Vagina (tissue), 2 donors: Measurements from ENCODE around the gene TSEN2. TPM values are rescaled to one million over a fixed set of nuclear protein-coding genes. Genes with fewer than 3 reads are reported as not detected.

Source experiments
- DNase-seq, 2 donors: peaks; one replicate each; pipeline ENCODE4 v3.0.0-alpha.2; 2017; ENCODE audit errors: extremely low spot score in 2 of 2
- H3K27ac ChIP-seq: fragments of 200-600 bp; sonication (generic); one replicate; pipeline ENCODE4 v1.5.1; 2019
- H3K27me3 ChIP-seq: fragments of 200-600 bp; sonication (generic); one replicate; pipeline ENCODE4 v1.5.1; 2019
- H3K36me3 ChIP-seq, 2 donors: fragments of 200-600 bp; sonication (generic); one replicate each; pipeline ENCODE4 v1.5.1; 2017 to 2019
- H3K4me1 ChIP-seq: fragments of 200-600 bp; sonication (generic); one replicate; pipeline ENCODE4 v1.5.1; 2019
- H3K4me3 ChIP-seq, 2 donors: fragments of 200-600 bp; sonication (generic); 1 replicate in 1 of 2; 2 replicates in 1 of 2; pipeline ENCODE4 v1.5.1; 2016 to 2019
- H3K9me3 ChIP-seq: fragments of 200-600 bp; sonication (generic); one replicate; pipeline ENCODE4 v1.5.1; 2019
- CTCF ChIP-seq, 3 experiments: fragments of 450-650 bp in 2 of 3; fragments of 200-600 bp in 1 of 3; sonication (generic) in 1 of 3; IDR thresholded peaks; one replicate each; pipeline ENCODE4 v1.5.1; 2017 to 2019; ENCODE audit warnings: antibody characterized with exemption in 3 of 3, mild to moderate bottlenecking in 2 of 3, moderate library complexity in 2 of 3
- POLR2A ChIP-seq, 2 donors: fragments of 450-650 bp; IDR thresholded peaks; one replicate each; pipeline ENCODE4 v1.6.1; 2017; ENCODE audit warnings: antibody characterized with exemption in 2 of 2, mild to moderate bottlenecking in 2 of 2, moderate library complexity in 2 of 2
- POLR2AphosphoS5 ChIP-seq, 2 donors: sonication (generic); formaldehyde crosslinking; IDR thresholded peaks; one replicate each; pipeline ENCODE4 v1.9.0; 2017; ENCODE audit warnings: antibody characterized with exemption in 2 of 2, mild to moderate bottlenecking in 2 of 2, low read depth in 1 of 2; ENCODE audit not compliant: insufficient read depth in 1 of 2
- intact Hi-C: fragments of 100-400 bp; cut with DNase I; formaldehyde crosslinking; loops from one replicate; pipeline ENCODE4 v1.15.1; 2023
- total RNA-seq: library from RNA; depleted of rRNA; stranded (reverse); fragments of >200 nt; gene quantifications from one replicate; pipeline ENCODE4 v1.2.3, GENCODE V29; 2016

Gene TSEN2
- total RNA-seq, 1 donor from 2014 or later, result 16.0 TPM

- TF ChIP-seq CTCF (IDR thresholded peaks at IDR 0.05), result no peak
- TF ChIP-seq POLR2A (IDR thresholded peaks at IDR 0.05), result no peak
- TF ChIP-seq POLR2AphosphoS5 (IDR thresholded peaks at IDR 0.05; ENCODE audit: insufficient read depth in 1 of 2, low read depth in 1 of 2), result no peak
- no peaks in the 10 kb centered on the region for H3K27me3 ChIP-seq
- H3K4me1 ChIP-seq, result no peaks in the 10 kb centered on the region
- no peak overlapping the region for H3K27ac ChIP-seq
- intact Hi-C loops, result no loop called here
- H3K9me3 ChIP-seq, result no peaks in the 10 kb centered on the region
- H3K4me3 ChIP-seq, result no peak overlapping the region
- peaks cover 0 to 58% of the 10 kb centered on the region in 2 donors for H3K36me3 ChIP-seq
- no peak for DNase-seq
These were observed 15.2 kb downstream of the TSEN2 start for GRCh38 chr3:12499474-12499873.

- Histone ChIP-seq H3K27ac (peak overlapping the region; percentile 33), H3K36me3 (peaks cover 0 to 65% of the 10 kb centered on the region in 2 donors), H3K27me3 (no peaks in the 10 kb centered on the region), H3K4me1 (no peaks in the 10 kb centered on the region), H3K9me3 (no peaks in the 10 kb centered on the region), H3K4me3 (no peak overlapping the region)
- TF ChIP-seq POLR2A (IDR thresholded peaks at IDR 0.05) (no peak), CTCF (IDR thresholded peaks at IDR 0.05) (no peak), POLR2AphosphoS5 (IDR thresholded peaks at IDR 0.05; ENCODE audit: insufficient read depth in 1 of 2, low read depth in 1 of 2) (peak in 1 of 2 donors; percentile 17)
- intact Hi-C loops, result no loop called here
- DNase-seq, result no peak
These were observed 17.2 kb downstream of the TSEN2 start for GRCh38 chr3:12501360-12502020.

GRCh38 chr3:12503126-12503957, 19.1 kb downstream of the TSEN2 start:
- Histone ChIP-seq H3K27ac (no peak overlapping the region), H3K4me3 (no peak overlapping the region), H3K27me3 (no peaks in the 10 kb centered on the region), H3K4me1 (peaks cover 14% of the 10 kb centered on the region), H3K36me3 (peaks cover 0 to 58% of the 10 kb centered on the region in 2 donors), H3K9me3 (no peaks in the 10 kb centered on the region)
- no peak for DNase-seq
- intact Hi-C loops, result no loop called here
- TF ChIP-seq CTCF (IDR thresholded peaks at IDR 0.05) (no peak), POLR2AphosphoS5 (IDR thresholded peaks at IDR 0.05; ENCODE audit: insufficient read depth in 1 of 2, low read depth in 1 of 2) (no peak), POLR2A (IDR thresholded peaks at IDR 0.05) (no peak)

GRCh38 chr3:12506201-12506709, 22.0 kb downstream of the TSEN2 start:
- peaks cover 0 to 36% of the 10 kb centered on the region in 2 donors for H3K36me3 ChIP-seq

More at GRCh38 chr3:12506201-12506709, 22.0 kb downstream of the TSEN2 start:
- TF ChIP-seq POLR2A (IDR thresholded peaks at IDR 0.05) (no peak), CTCF (IDR thresholded peaks at IDR 0.05) (no peak), POLR2AphosphoS5 (IDR thresholded peaks at IDR 0.05; ENCODE audit: insufficient read depth in 1 of 2, low read depth in 1 of 2) (no peak)
- intact Hi-C loops, result no loop called here
- H3K9me3 ChIP-seq, result no peaks in the 10 kb centered on the region
- H3K4me3 ChIP-seq, result no peak overlapping the region
- peaks cover 27% of the 10 kb centered on the region for H3K4me1 ChIP-seq
- no peaks in the 10 kb centered on the region for H3K27me3 ChIP-seq
- no peak overlapping the region for H3K27ac ChIP-seq
- DNase-seq, result no peak
